ENCODE measurements around the gene C16orf78.

C16orf78 gene

GRCh38 chr16:49373504-49373903 is at the start of gene C16orf78:
C16orf78 (plus strand) TSS chr16:49373804; CDS start chr16:49373940, 136 bp downstream.
- H3K36me3 ChIP-seq, result no peaks in the 10 kb centered on the region
- no peaks in the 10 kb centered on the region for H3K4me1 ChIP-seq (ENCODE audit: control insufficient read depth in 1 of 2, insufficient read depth in 1 of 2, low read depth in 1 of 2, low read length in 1 of 2)
- peaks cover 3% of the 10 kb centered on the region for H3K27me3 ChIP-seq
- no peak for TF ChIP-seq CTCF (IDR thresholded peaks at IDR 0.05)
- H3K27ac ChIP-seq, result no peak within 1 kb of the TSS
- no peaks in the 10 kb centered on the region for H3K9me3 ChIP-seq
- H3K4me3 ChIP-seq (ENCODE audit: low read depth in 1 of 2, low read length in 1 of 2), result no peak within 1 kb of the TSS

- no peak for TF ChIP-seq CTCF (IDR thresholded peaks at IDR 0.05)
- H3K27ac ChIP-seq, result no peak overlapping the region
- no peaks in the 10 kb centered on the region for H3K4me1 ChIP-seq (ENCODE audit: control insufficient read depth in 1 of 2, insufficient read depth in 1 of 2, low read depth in 1 of 2, low read length in 1 of 2)
- H3K36me3 ChIP-seq, result no peaks in the 10 kb centered on the region
- H3K4me3 ChIP-seq (ENCODE audit: low read depth in 1 of 2, low read length in 1 of 2), result no peak overlapping the region
- no peaks in the 10 kb centered on the region for H3K9me3 ChIP-seq
- no peaks in the 10 kb centered on the region for H3K27me3 ChIP-seq
These were observed 48.9 kb upstream of the C16orf78 start for GRCh38 chr16:49324703-49325102.

- H3K4me3 ChIP-seq (ENCODE audit: low read depth in 1 of 2, low read length in 1 of 2), result no peak overlapping the region
- H3K27ac ChIP-seq, result no peak overlapping the region
- H3K36me3 ChIP-seq, result no peaks in the 10 kb centered on the region
- H3K4me1 ChIP-seq (ENCODE audit: control insufficient read depth in 1 of 2, insufficient read depth in 1 of 2, low read depth in 1 of 2, low read length in 1 of 2), result no peaks in the 10 kb centered on the region
- TF ChIP-seq CTCF (IDR thresholded peaks at IDR 0.05), result no peak
- no peaks in the 10 kb centered on the region for H3K9me3 ChIP-seq
- no peaks in the 10 kb centered on the region for H3K27me3 ChIP-seq
These were observed 46.1 kb upstream of the C16orf78 start for GRCh38 chr16:49327466-49327865.

GRCh38 chr16:49328325-49328724 is 45.3 kb upstream of the C16orf78 start:
- no peak overlapping the region for H3K4me3 ChIP-seq (ENCODE audit: low read depth in 1 of 2, low read length in 1 of 2)
- H3K9me3 ChIP-seq, result no peaks in the 10 kb centered on the region
- no peak overlapping the region for H3K27ac ChIP-seq
- H3K36me3 ChIP-seq, result no peaks in the 10 kb centered on the region
- no peaks in the 10 kb centered on the region for H3K4me1 ChIP-seq (ENCODE audit: control insufficient read depth in 1 of 2, insufficient read depth in 1 of 2, low read depth in 1 of 2, low read length in 1 of 2)
- TF ChIP-seq CTCF (IDR thresholded peaks at IDR 0.05), result no peak
- H3K27me3 ChIP-seq, result no peaks in the 10 kb centered on the region

- H3K27ac ChIP-seq, result no peak overlapping the region
- H3K4me1 ChIP-seq (ENCODE audit: control insufficient read depth in 1 of 2, insufficient read depth in 1 of 2, low read depth in 1 of 2, low read length in 1 of 2), result no peaks in the 10 kb centered on the region
- TF ChIP-seq CTCF (IDR thresholded peaks at IDR 0.05), result no peak
- no peak overlapping the region for H3K4me3 ChIP-seq (ENCODE audit: low read depth in 1 of 2, low read length in 1 of 2)
- H3K27me3 ChIP-seq, result no peaks in the 10 kb centered on the region
- H3K9me3 ChIP-seq, result no peaks in the 10 kb centered on the region
- no peaks in the 10 kb centered on the region for H3K36me3 ChIP-seq
These were observed 42.9 kb upstream of the C16orf78 start for GRCh38 chr16:49330562-49331201.

Data from neutrophil (primary cell).